GM23248 (cell line): ENCODE measurements around the gene SEMA3C. TPM values are rescaled to one million over a fixed set of nuclear protein-coding genes. Genes with fewer than 3 reads are reported as not detected.

ENCODE experiments used
- DNase-seq: peaks from one replicate; pipeline ENCODE4 v3.0.0-alpha.2; 2015
- H2AFZ ChIP-seq: fragments of 200-600 bp; sonication (generic); 2 replicates; pipeline ENCODE4 v1.6.1; 2016; ENCODE audit warnings: antibody characterized with exemption
- H3F3A ChIP-seq: fragments of 200-600 bp; sonication (generic); 2 replicates; pipeline ENCODE4 v1.6.1; 2016; ENCODE audit warnings: mild to moderate bottlenecking, antibody characterized with exemption, mixed run types; ENCODE audit not compliant: insufficient read depth
- H3K27ac ChIP-seq: fragments of 200-600 bp; sonication (generic); 2 replicates; pipeline ENCODE4 v1.5.1; 2016; ENCODE audit warnings: mild to moderate bottlenecking
- H3K27me3 ChIP-seq: fragments of 200-600 bp; sonication (generic); replicated peaks from 2 replicates; pipeline ENCODE4 v1.6.1; 2016; ENCODE audit warnings: mild to moderate bottlenecking; ENCODE audit not compliant: insufficient read depth
- H3K36me3 ChIP-seq: fragments of 200-600 bp; sonication (generic); 2 replicates; pipeline ENCODE4 v1.6.1; 2016; ENCODE audit warnings: low read depth, mild to moderate bottlenecking
- H3K4me1 ChIP-seq: fragments of 200-600 bp; sonication (generic); 2 replicates; pipeline ENCODE4 v1.6.1; 2016; ENCODE audit warnings: mild to moderate bottlenecking; ENCODE audit not compliant: insufficient read depth
- H3K4me2 ChIP-seq: fragments of 200-600 bp; sonication (generic); one replicate; pipeline ENCODE4 v1.6.1; 2016; ENCODE audit warnings: mild to moderate bottlenecking; ENCODE audit not compliant: unreplicated experiment
- H3K4me3 ChIP-seq: fragments of 200-600 bp; sonication (generic); 2 replicates; pipeline ENCODE4 v1.5.1; 2016; ENCODE audit warnings: mild to moderate bottlenecking
- H3K79me2 ChIP-seq: fragments of 200-600 bp; sonication (generic); 2 replicates; pipeline ENCODE4 v1.6.1; 2016; ENCODE audit warnings: mild to moderate bottlenecking; ENCODE audit not compliant: insufficient read depth
- H3K9ac ChIP-seq: fragments of 200-600 bp; sonication (generic); 2 replicates; pipeline ENCODE4 v1.6.1; 2016; ENCODE audit warnings: mild to moderate bottlenecking
- H3K9me2 ChIP-seq: fragments of 200-600 bp; sonication (generic); 2 replicates; pipeline ENCODE4 v1.6.1; 2016; ENCODE audit warnings: mixed run types, mild to moderate bottlenecking, moderate library complexity; ENCODE audit not compliant: insufficient read depth
- H3K9me3 ChIP-seq: fragments of 200-600 bp; sonication (generic); one replicate; pipeline ENCODE4 v1.6.1; 2017; ENCODE audit warnings: low read depth
- H4K20me1 ChIP-seq: fragments of 200-600 bp; sonication (generic); 2 replicates; pipeline ENCODE4 v1.6.0; 2016; ENCODE audit not compliant: insufficient read depth
- EZH2 ChIP-seq: fragments of 200-600 bp; sonication (generic); IDR thresholded peaks from 2 replicates; pipeline ENCODE4 v1.6.1; 2018; ENCODE audit warnings: antibody characterized with exemption, mild to moderate bottlenecking; ENCODE audit not compliant: insufficient read depth, poor library complexity, severe bottlenecking
- EZH2phosphoT487 ChIP-seq: fragments of 200-600 bp; sonication (generic); IDR thresholded peaks from 2 replicates; pipeline ENCODE4 v1.6.1; 2018; ENCODE audit warnings: antibody characterized with exemption, moderate library complexity, mild to moderate bottlenecking, low read depth; ENCODE audit not compliant: insufficient read depth
- WGBS, 2 experiments: methylation state at CpG; one replicate each; pipeline ENCODE4 v1.1.6; 2015 to 2017; ENCODE audit warnings: low lambda C conversion rate in 2 of 2, low coverage in 1 of 2; ENCODE audit errors: missing lambda C conversion rate in 2 of 2; 5-methylcytosine and 5-hydroxymethylcytosine counted together
- in situ Hi-C: fragments of 300-500 bp; cut with MboI; formaldehyde crosslinking; loops from 2 replicates; pipeline ENCODE4 v1.15.0; 2020
- polyA plus RNA-seq: library from polyadenylated mRNA; unstranded; fragments of >200 nt; fragmentation: Nextera tagmentation; extraction: Ambion mirVana; gene quantifications from 2 replicates; pipeline ENCODE4 v1.2.1, GENCODE V29; 2016
- total RNA-seq: library from RNA; depleted of rRNA; stranded (reverse); fragments of >200 nt; shearing (Covaris generic); gene quantifications from 2 replicates; pipeline ENCODE4 v1.2.3, GENCODE V29; 2014

The SEMA3C gene
- total and polyA plus RNA-seq, 2 experiments from 2014 or later: 316 to 612 TPM

GRCh38 chr7:80774843-80775242 is 144.0 kb downstream of the SEMA3C start:
- 75 to 80% methylated on average over 1 of the region's 1 CpG for whole genome bisulfite sequencing, 2 experiments
- no peak for DNase-seq
- TF ChIP-seq EZH2: no peak
- no peak for TF ChIP-seq EZH2phosphoT487
- Histone ChIP-seq H3K36me3 (peaks cover 85% of the 10 kb centered on the region), H3K27me3 (no peaks in the 10 kb centered on the region), H3K4me2 (no peak overlapping the region), H3F3A (peaks cover 47% of the 10 kb centered on the region), H3K9me3 (no peaks in the 10 kb centered on the region), H3K4me3 (no peak overlapping the region), H3K4me1 (peaks cover 32% of the 10 kb centered on the region), H3K9ac (no peak overlapping the region), H3K79me2 (peaks cover 58% of the 10 kb centered on the region), H3K27ac (no peak overlapping the region), H2AFZ (no peak overlapping the region), H4K20me1 (no peaks in the 10 kb centered on the region), H3K9me2 (no peaks in the 10 kb centered on the region)
- in situ Hi-C loops: no loop called here

- H3K9me2 ChIP-seq: no peaks in the 10 kb centered on the region
- H3K36me3 ChIP-seq: peaks cover 83% of the 10 kb centered on the region
- H3K4me2 ChIP-seq: no peak overlapping the region
- no peak overlapping the region for H3K9ac ChIP-seq
- H3K79me2 ChIP-seq: peaks cover 55% of the 10 kb centered on the region
- DNase-seq: no peak
- H3K9me3 ChIP-seq: no peaks in the 10 kb centered on the region
- 63 to 90% methylated on average over 1 of the region's 1 CpG for WGBS, 2 experiments
- no peak overlapping the region for H3K27ac ChIP-seq
- H2AFZ ChIP-seq: no peak overlapping the region
- no peaks in the 10 kb centered on the region for H3K27me3 ChIP-seq
- TF ChIP-seq EZH2 (no peak), EZH2phosphoT487 (no peak)
- H3K4me3 ChIP-seq: no peak overlapping the region
- H3F3A ChIP-seq: peaks cover 45% of the 10 kb centered on the region
- H4K20me1 ChIP-seq: no peaks in the 10 kb centered on the region
- in situ Hi-C loops: no loop called here
- H3K4me1 ChIP-seq: peaks cover 28% of the 10 kb centered on the region
Measured at GRCh38 chr7:80773787-80774508, 144.9 kb downstream of the SEMA3C start.

GRCh38 chr7:80772347-80772993 is 146.4 kb downstream of the SEMA3C start:
- H3F3A ChIP-seq: peaks cover 54% of the 10 kb centered on the region
- peaks cover 40% of the 10 kb centered on the region for H3K79me2 ChIP-seq
- H2AFZ ChIP-seq: no peak overlapping the region
- WGBS, 2 experiments: 35 to 48% methylated on average over 2 of the region's 2 CpGs
- no peak overlapping the region for H3K4me3 ChIP-seq
- H3K36me3 ChIP-seq: peaks cover 75% of the 10 kb centered on the region
- TF ChIP-seq EZH2: no peak
- no peak for TF ChIP-seq EZH2phosphoT487
- no peaks in the 10 kb centered on the region for H3K27me3 ChIP-seq
- DNase-seq: no peak
- no peak overlapping the region for H3K4me2 ChIP-seq
- in situ Hi-C loops: no loop called here
- peaks cover 33% of the 10 kb centered on the region for H3K4me1 ChIP-seq
- H3K27ac ChIP-seq: no peak overlapping the region
- no peaks in the 10 kb centered on the region for H3K9me2 ChIP-seq
- no peaks in the 10 kb centered on the region for H4K20me1 ChIP-seq
- no peak overlapping the region for H3K9ac ChIP-seq
- no peaks in the 10 kb centered on the region for H3K9me3 ChIP-seq

- TF ChIP-seq EZH2: no peak
- TF ChIP-seq EZH2phosphoT487: no peak
- 93 to 99% methylated on average over 4 of the region's 4 CpGs for WGBS, 2 experiments
- peaks cover 33% of the 10 kb centered on the region for H3K4me1 ChIP-seq
- no peaks in the 10 kb centered on the region for H3K9me2 ChIP-seq
- H3K4me2 ChIP-seq: no peak overlapping the region
- no peak overlapping the region for H3K27ac ChIP-seq
- H3F3A ChIP-seq: peaks cover 54% of the 10 kb centered on the region
- in situ Hi-C loops: no loop called here
- no peak overlapping the region for H3K9ac ChIP-seq
- H3K36me3 ChIP-seq: peaks cover 74% of the 10 kb centered on the region
- H4K20me1 ChIP-seq: no peaks in the 10 kb centered on the region
- no peak overlapping the region for H2AFZ ChIP-seq
- no peaks in the 10 kb centered on the region for H3K27me3 ChIP-seq
- no peak for DNase-seq
- H3K4me3 ChIP-seq: no peak overlapping the region
- H3K9me3 ChIP-seq: no peaks in the 10 kb centered on the region
- peaks cover 35% of the 10 kb centered on the region for H3K79me2 ChIP-seq
Measured at GRCh38 chr7:80771523-80771922, 147.3 kb downstream of the SEMA3C start.
